ENCODE results near the gene USP25. TPM values are rescaled to one million over a fixed set of nuclear protein-coding genes. Genes with fewer than 3 reads are reported as not detected.

Gene USP25
- total and polyA plus RNA-seq, 2 experiments from 2014 or later = 11.8 to 49.2 TPM

GRCh38 chr21:15831497-15831896, 101.7 kb downstream of the USP25 start:
- H3K4me1 Mint-ChIP-seq = no peaks in the 10 kb centered on the region
- TF ChIP-seq POLR2AphosphoS5 (IDR thresholded peaks at IDR 0.05; ENCODE audit: low read depth) = no peak
- no peak for TF ChIP-seq EZH2 (IDR thresholded peaks at IDR 0.05; ENCODE audit: low read depth, unreplicated experiment)
- no peak for TF ChIP-seq ETS1 (IDR thresholded peaks at IDR 0.05)
- no peak for TF ChIP-seq NANOG (IDR thresholded peaks at IDR 0.05; ENCODE audit: borderline replicate concordance)
- no peak for TF ChIP-seq CREB1 (CRISPR knock-in tag; IDR thresholded peaks at IDR 0.05; ENCODE audit: low read depth)
- no peak for TF ChIP-seq STAT1 (IDR thresholded peaks at IDR 0.05; ENCODE audit: unreplicated experiment)
- TF ChIP-seq ZNF462 (CRISPR knock-in tag; IDR thresholded peaks at IDR 0.05) = no peak
- no peak for TF ChIP-seq JUNB (IDR thresholded peaks at IDR 0.05; ENCODE audit: unreplicated experiment)
- no peak for TF ChIP-seq REST (IDR thresholded peaks at IDR 0.05; ENCODE audit: unreplicated experiment)
- TF ChIP-seq CTCF (conservative IDR thresholded peaks at IDR 0.05; ENCODE audit: low read depth in 2 of 2) = no peak
- no peak for TF ChIP-seq ZNF331 (CRISPR knock-in tag; IDR thresholded peaks at IDR 0.05; ENCODE audit: low read depth)
- TF ChIP-seq ZNF114 (CRISPR knock-in tag; IDR thresholded peaks at IDR 0.05) = no peak
- no peak for TF ChIP-seq EZH2phosphoT487 (IDR thresholded peaks at IDR 0.05; ENCODE audit: unreplicated experiment)
- Histone ChIP-seq H3K79me2 (replicated peaks; ENCODE audit: insufficient read depth) (peaks cover 6% of the 10 kb centered on the region; the same call in 1 of the 2 replicates), H3K36me3 (ENCODE audit: insufficient read depth) (peaks cover 5% of the 10 kb centered on the region; the same call in 1 of the 2 replicates), H3F3A (replicated peaks; ENCODE audit: low read depth) (no peaks in the 10 kb centered on the region), H3K4me2 (no peak overlapping the region), H3K4me1 (ENCODE audit: insufficient read depth) (no peaks in the 10 kb centered on the region), H2AFZ (no peak overlapping the region), H4K20me1 (replicated peaks; ENCODE audit: insufficient read depth) (no peaks in the 10 kb centered on the region; the same call in 1 of the 2 replicates), H3K27me3 (ENCODE audit: insufficient read depth) (no peaks in the 10 kb centered on the region), H3K9me2 (ENCODE audit: insufficient read depth) (no peaks in the 10 kb centered on the region), H3K27ac (ENCODE audit: low read depth) (no peak overlapping the region), H3K4me3 (no peak overlapping the region)
- no peak overlapping the region for H3K4me3 Mint-ChIP-seq
- peaks cover 2% of the 10 kb centered on the region for H3K27me3 Mint-ChIP-seq (ENCODE audit: insufficient read depth, low read depth, poor library complexity)
- DNase-seq (ENCODE audit: low spot score) (no peak), ATAC-seq (no peak)
- peaks cover 31% of the 10 kb centered on the region; the same call in 2 of the 3 replicates for H3K36me3 Mint-ChIP-seq (ENCODE audit: low read depth)
- no peak overlapping the region for H3K27ac Mint-ChIP-seq
- H3K9me3 Mint-ChIP-seq = no peaks in the 10 kb centered on the region

Data from GM23338 (cell line).